Measurements from ENCODE around the gene TRDMT1.
A peak's percentile ranks its signal among the peaks of the same experiment; 100 is the strongest.

Gene TRDMT1

GRCh38 chr10:17209302-17209701 is 7.8 kb upstream of the TRDMT1 start:
- no peak for DNase-seq

- DNase-seq: no peak
These were observed 7.0 kb upstream of the TRDMT1 start for GRCh38 chr10:17208476-17208875.

DNA sequence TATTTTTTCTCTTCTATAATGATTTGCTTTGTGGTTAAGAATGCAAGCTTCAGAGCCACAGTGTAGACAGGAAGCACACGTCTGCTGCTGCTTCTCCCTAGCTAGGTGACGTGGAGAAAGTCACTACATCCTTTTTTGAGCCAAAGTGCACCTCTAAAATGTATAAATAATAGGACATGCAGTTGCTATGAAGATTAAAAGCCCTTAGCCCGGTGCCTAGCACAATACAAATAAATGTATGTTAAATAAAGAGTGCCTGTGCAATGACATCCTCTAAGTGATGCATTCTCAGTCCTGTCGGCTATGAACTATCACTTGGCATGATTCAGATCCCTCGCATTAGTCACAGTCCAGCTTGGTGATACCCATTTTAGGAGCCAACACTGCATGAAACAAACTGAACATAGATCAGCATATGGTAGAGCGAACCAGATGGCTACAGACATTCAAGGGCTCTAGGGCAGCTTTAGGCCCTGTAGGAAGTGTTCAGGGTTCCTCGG is 4.8 kb upstream of the TRDMT1 start:
- peak; percentile 70 for DNase-seq

- DNase-seq: no peak
These were observed 1.9 kb upstream of the TRDMT1 start for GRCh38 chr10:17203416-17203815.

DNA sequence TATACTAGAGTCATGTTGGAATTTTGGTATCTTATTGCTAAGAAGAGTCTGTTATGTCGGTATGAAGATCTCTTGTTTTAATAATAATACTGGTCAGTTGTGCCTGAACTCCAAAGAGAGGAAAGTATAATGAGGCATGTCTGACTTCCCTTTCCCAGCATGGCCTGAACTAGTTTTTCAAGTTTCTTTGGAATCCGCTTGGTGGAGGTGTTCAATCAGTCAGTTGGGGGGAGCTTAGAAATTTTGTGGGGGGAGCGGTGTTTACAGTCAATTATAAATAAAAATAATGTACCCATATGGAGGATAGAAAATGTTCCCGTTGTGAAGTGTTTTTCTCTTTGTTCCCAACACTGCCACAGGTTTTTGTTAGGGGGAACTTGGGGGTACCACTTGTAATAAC is 1.5 kb upstream of the TRDMT1 start:
- DNase-seq: no peak

DNA sequence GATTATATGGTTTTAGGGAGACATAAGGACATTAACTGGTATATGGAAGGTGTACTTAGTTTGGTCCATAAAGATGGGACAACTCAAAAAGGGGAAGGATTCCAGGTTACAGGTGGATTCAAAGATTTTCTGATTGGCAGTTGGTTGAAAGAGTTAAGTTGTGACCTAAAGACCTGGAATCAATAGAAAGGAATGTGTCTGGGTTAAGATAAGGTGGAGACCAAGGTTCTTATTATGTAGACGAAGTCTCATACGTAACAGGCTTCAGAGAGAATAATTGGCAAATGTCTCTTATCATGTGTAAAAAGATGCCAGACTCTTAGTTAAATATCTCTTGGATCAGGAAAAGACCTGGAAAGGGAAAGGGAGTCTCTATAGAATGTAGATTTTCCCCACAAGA is 1.0 kb upstream of the TRDMT1 start:
- no peak for DNase-seq

DNA sequence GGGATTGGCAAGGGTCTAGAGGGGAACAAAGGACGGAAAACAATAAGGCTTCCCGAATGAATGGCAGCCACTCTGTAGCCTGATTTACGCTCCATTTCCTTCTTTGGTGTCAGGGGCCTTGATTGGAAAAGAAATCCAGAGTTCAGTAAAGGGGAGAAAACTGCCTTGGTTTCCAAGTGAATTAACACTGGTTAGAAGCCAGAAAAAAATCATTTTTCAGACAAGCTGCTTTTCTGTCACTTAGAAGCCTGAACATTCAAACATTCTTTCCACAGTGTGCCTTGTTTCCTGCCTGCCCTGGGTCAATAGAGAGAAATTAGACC is 283 bp upstream of the TRDMT1 start:
- DNase-seq: no peak

GRCh38 chr10:17200001-17200911 is 1.2 kb downstream of the TRDMT1 start:
- no peak for DNase-seq

DNA sequence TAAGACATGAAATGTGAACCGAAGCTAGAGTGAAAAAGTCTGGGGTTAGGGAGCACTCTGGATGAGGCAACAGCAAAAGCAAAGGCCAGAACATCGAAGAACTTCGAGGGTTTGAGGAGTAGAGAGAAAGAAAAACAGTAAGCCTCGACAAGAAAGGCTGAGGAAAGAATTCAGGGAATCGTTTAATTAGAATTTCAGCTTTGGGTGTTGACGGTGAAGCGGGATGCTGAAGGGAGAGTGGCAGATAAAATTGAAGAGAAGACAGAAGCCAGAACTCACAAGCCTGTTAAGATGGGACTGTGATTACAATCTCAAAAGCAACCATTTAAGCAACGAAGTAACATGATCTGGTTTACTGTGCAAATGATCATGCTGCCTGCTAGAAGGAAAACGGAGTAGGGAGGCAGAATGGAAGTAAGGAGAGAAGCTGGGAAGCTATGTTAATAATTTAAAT is 2.1 kb downstream of the TRDMT1 start:
- no peak for DNase-seq

GRCh38 chr10:17196573-17196972 is 4.9 kb downstream of the TRDMT1 start:
- no peak for DNase-seq

DNA sequence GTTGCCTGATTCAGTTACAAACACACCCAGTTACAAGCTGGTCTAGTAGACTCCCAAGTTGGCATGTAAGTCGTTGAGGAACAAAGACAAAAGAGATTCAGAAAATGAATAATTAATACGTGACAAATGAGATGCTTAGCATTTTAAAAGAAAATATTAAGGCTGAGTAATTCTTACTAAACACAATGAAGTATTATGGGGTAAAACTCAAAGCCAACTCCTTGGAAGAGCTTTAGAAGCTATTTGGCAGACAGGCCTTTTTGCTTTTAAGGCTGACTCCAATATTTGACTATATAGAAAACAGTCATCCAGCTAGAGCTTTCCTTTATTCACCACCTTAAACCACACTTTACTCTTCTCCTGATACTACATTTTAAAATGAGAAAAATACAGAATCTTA is 5.4 kb downstream of the TRDMT1 start:
- no peak for DNase-seq

DNA sequence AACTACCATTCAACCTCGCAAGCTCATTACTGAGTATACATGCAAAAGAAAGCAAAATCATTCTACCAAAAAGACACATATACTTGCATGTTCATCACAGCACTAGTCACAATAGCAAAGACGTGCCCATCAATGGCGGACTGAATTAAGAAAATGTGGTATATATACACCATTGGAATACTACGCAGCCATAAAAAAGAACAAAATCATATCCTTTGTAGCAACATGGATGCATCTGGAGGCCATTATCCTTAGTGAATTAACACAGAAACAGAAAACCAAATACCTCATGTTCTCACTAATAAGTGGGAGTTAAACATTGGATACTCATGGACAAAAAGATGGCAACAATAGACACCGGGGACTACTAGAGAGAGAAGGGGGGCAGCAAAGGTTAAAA is 6.4 kb downstream of the TRDMT1 start:
- no peak for DNase-seq

DNA sequence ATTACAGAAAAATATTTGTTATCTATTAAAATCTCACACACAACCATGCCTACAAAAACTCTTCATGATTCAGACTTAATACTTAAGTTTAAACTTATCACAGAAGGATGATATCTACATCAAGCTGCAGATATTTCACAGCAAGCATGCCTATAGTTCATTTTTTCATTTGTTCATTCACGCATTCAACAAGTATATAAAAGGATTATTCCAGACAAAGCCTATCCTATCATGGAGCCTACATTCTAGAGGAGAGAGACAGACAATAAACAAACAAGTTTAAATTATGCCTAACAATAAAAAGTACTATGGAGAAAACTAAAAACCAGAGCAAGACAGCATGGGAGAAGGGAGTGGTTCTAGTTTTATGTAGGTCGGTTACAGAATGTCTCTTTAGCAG is 10.9 kb downstream of the TRDMT1 start:
- no peak for DNase-seq

DNA sequence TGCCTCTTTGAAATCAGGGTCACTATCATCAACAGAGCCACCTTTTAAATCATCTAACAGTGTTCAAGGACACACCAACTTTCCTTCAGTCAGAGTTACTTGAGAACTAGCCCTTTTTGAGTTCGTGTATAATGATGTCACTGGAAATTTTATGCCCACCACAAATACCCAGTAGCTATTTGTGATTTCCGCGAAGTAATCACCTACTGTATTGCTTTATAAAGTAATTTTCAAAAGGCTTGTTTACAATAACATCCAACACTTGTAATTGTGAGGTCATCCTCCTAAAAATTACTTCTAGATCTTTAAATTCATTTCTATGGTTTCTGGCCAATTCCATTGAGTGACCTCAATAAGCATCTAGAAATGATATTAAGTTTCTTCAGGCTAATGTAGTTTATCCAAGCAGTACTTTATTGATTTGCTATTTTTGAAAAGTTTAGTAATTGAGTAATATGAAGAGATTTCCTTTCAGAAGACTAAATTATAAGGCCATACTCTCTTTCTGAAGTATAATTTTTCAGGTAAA is 12.8 kb downstream of the TRDMT1 start:
- DNase-seq: no peak

- DNase-seq: no peak
These were observed 15.6 kb downstream of the TRDMT1 start for GRCh38 chr10:17185873-17186272.

GRCh38 chr10:17183110-17183509 is 18.4 kb downstream of the TRDMT1 start:
- no peak for DNase-seq

DNA sequence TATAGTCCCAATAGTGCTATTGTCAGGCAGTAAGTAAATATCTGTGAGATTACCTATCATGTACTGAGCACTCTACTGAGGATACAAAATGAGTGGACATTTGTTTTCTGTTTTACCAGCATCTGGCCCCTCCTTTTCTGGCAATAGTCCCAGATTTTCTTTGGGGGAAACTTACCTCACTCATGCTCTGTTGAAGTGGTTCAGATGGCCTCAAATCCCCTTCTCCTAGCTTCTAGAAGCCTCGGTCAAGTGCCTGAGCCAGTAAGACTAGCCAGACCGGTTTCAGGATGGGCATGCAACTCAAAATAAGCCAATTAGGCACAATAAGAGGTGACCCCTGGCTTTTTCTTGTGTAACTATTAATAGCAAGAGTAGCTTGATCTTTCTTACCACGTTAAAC is 19.7 kb downstream of the TRDMT1 start:
- no peak for DNase-seq

DNA sequence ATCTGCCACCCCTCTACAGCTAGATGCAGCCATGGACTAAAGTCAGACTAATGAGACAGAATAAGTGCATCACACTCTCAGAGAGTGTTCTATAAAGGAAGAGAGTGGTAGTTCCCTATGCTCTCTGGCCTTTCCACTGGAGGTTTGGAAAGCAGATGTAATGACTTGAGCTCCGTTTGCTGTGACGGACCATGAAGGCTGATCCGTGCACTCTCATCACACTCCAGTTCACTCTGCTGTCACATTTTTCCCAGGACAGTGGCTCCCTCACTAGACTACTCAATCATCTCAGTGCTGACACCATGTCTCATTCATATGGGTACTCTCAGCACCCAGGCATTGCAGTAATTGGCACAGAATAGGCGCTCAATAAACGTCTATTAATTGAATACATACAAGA is 20.4 kb downstream of the TRDMT1 start:
- no peak for DNase-seq

DNA sequence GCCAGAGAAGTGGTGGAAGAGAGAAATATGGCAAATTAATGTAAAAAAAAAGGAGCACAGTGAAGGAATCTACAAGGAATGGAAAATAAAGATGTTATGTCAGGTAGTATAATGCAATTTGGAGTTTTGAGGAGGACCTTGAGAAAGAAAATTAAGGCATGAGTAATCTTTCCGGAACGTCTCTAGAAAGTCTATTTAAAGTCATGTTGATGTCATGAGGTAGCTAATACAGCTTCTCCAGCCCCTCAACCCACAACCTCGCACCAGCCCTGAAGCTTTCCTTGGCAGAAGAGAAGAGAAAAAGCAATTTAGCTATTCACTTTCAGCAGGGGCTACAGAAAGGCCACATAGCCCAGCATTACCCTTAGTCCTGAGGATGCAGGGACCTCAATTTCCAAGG is 22.5 kb downstream of the TRDMT1 start:
- no peak for DNase-seq

- no peak for DNase-seq
These were observed 23.5 kb downstream of the TRDMT1 start for GRCh38 chr10:17178006-17178405.

GRCh38 chr10:17177014-17177413 is 24.5 kb downstream of the TRDMT1 start:
- DNase-seq: no peak

DNA sequence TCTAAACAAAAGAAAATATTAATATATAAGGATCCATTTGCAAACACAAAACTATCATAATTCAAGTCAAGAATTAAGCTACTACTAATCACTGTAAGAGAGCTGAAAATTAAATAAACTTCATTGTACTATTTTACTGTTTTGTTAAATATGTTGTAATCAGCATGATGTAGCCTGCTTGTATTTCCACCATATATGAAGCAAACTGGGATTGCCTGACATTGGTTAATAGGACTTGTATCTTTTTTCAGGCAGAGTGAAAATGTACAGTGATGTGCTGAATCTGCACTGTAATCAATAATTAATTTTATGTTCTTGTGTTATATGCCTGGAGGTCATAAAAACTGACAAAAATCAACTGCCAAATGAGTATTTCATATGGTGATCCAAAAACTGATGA is 25.4 kb downstream of the TRDMT1 start:
- DNase-seq: no peak

- no peak for DNase-seq
These were observed 25.9 kb downstream of the TRDMT1 start for GRCh38 chr10:17175551-17175950.

DNA sequence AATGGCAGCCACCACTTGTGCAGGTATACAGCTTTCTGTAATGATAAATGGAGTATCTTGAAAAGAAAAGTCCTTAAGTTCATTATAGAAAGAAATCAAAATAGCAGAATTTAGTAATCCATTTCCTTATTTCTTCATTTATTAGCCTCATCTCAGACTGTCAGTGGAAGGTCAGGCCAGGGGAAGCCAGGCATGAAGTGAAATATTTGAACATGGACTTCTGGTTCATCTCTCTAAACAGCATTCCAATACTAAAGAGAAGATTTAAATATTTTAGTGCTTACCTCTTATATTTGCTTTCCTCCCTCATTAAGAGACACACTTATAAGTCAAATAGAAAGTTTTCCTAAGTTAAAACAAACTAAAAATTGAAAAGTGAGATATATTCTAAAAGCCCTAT is 26.8 kb downstream of the TRDMT1 start:
- no peak for DNase-seq

- DNase-seq: no peak
These were observed 30.3 kb downstream of the TRDMT1 start for GRCh38 chr10:17171141-17171641.
